Measurements from ENCODE around the gene ANO2. TPM values are rescaled to one million over a fixed set of nuclear protein-coding genes. Genes with fewer than 3 reads are reported as not detected.

Gene ANO2
- total RNA-seq, 1 donor from 2014 or later: 1.7 TPM

DNA sequence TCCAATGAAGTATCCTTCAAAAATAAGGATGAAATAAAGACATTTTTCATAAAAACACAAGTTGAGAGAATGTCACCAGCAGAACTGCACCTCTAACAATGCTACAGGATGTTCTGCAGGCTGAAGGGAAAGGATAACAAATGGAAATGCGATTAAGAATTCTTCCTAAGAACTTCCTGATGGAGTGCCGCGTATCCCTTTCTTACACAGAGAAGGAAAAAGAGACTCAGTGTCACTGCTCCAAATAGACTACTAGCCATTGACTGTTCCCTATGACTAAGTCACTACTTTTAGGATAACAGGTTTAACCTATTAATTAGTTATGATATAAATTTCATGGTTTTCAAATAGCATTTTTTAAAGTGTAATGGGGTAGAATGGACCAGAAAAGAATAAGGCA lies 3.2 kb downstream of the ANO2 start:
- DNase-seq (ENCODE audit: low read depth): no peak
- no peak overlapping the region for H3K4me3 ChIP-seq (ENCODE audit: low read depth, low read length)
- TF ChIP-seq, protein P1, sequence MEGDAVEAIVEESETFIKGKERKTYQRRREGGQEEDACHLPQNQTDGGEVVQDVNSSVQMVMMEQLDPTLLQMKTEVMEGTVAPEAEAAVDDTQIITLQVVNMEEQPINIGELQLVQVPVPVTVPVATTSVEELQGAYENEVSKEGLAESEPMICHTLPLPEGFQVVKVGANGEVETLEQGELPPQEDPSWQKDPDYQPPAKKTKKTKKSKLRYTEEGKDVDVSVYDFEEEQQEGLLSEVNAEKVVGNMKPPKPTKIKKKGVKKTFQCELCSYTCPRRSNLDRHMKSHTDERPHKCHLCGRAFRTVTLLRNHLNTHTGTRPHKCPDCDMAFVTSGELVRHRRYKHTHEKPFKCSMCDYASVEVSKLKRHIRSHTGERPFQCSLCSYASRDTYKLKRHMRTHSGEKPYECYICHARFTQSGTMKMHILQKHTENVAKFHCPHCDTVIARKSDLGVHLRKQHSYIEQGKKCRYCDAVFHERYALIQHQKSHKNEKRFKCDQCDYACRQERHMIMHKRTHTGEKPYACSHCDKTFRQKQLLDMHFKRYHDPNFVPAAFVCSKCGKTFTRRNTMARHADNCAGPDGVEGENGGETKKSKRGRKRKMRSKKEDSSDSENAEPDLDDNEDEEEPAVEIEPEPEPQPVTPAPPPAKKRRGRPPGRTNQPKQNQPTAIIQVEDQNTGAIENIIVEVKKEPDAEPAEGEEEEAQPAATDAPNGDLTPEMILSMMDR (conservative IDR thresholded peaks at IDR 0.05; ENCODE audit: low read depth, low read length): no peak

DNA sequence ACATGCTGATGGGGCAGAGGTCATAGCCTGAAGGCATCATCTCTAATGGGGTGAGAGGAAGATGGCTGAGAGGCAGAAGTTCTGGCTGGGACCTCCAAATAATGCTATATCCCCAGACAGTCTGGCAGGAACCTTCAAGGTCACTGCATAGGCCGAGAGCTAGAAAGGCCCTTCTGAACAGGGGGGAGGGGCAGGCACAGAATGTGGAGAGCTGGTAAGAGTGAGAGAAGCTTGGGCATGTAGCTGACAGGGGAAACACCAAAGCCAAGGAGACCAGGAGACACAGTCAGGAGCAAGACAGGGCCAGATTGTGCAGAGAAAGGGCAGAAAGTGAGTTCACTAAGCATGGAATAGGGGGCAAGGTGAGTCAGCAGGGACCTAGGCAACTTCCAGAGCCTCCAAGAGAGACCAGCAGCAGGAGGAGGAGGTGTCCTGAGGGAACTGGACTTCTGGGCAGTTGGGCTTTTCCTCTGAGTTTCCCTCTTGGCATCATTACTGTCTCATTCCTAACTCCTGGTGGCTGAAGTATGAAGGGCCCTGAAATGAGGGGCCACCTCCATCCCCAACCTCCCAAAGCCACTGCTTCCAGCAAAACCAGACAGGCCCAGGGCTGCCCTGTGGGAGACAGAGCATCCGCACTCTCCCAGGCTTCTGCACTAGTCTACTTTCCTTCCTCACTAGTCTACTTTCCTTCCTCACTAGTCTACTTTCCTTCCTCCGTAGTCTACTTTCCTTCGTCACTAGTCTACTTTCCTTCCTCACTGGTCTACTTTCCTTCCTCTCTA lies 17.1 kb downstream of the ANO2 start:
- no peak for DNase-seq (ENCODE audit: low read depth)
- no peak overlapping the region for H3K4me3 ChIP-seq (ENCODE audit: low read depth, low read length)
- TF ChIP-seq, protein P1 (conservative IDR thresholded peaks at IDR 0.05; ENCODE audit: low read depth, low read length): no peak

DNA sequence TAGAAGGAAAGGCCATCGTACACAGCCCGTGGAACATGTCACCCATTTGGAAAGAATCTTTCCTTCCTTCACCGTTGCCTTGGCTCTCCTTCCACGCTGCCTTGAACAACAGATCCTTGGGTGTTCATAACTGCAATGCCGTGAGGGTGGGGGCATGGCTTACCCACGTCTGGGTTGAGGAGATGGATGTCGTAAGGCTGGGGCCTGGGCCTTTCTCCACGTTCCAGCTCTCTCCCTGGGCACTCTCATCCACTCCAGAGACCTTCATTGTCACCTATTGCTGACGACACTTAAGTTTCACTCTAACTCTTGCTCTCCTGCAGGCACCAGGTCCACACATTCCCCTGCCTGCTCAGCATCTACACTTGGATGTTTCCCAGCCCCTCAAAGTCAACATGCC lies 19.4 kb downstream of the ANO2 start:
- no peak overlapping the region for H3K4me3 ChIP-seq (ENCODE audit: low read depth, low read length)
- TF ChIP-seq, protein P1 (conservative IDR thresholded peaks at IDR 0.05; ENCODE audit: low read depth, low read length): no peak
- DNase-seq (ENCODE audit: low read depth): no peak

DNA sequence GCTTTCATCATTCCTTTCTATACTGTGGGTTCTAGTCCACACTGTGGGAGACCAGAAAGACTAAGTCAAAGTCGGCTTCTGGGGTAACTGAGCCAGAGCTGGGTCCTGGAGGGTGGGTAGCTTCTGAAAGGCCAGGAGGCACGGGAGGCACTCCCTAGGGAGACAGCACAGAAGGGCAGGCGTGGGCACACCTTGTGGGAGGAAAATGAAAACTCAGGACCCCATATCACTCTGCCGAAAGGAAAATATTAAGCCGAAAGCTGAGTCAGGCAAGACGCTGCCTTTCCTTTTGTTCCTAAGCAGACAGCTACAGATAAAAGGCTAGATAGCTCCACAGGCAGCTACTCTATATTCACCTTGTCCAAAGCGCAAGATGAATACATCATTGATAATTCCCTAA lies 20.7 kb downstream of the ANO2 start:
- H3K4me3 ChIP-seq (ENCODE audit: low read depth, low read length): no peak overlapping the region
- DNase-seq (ENCODE audit: low read depth): no peak
- TF ChIP-seq, protein P1 (conservative IDR thresholded peaks at IDR 0.05; ENCODE audit: low read depth, low read length): no peak

DNA sequence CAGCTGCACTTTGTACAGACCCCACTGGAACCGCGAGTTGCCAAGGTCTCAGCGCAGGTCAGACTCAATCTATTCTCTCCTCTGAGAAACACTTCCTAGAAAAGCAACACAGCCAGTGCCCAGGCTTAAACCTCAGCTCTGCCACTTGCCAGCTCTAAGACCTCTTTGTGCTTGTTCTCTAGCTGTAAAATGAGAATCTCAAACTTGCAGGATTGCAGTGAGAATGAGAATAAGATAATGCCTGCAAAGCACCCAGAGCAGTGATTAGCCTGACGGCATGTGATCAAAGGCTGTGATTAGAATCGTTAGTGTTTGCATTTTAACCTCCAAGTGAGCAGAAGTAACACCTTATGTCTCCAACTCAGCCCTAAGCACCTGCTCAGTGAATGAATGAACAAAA lies 21.3 kb downstream of the ANO2 start:
- TF ChIP-seq, protein P1 (conservative IDR thresholded peaks at IDR 0.05; ENCODE audit: low read depth, low read length): no peak

DNA sequence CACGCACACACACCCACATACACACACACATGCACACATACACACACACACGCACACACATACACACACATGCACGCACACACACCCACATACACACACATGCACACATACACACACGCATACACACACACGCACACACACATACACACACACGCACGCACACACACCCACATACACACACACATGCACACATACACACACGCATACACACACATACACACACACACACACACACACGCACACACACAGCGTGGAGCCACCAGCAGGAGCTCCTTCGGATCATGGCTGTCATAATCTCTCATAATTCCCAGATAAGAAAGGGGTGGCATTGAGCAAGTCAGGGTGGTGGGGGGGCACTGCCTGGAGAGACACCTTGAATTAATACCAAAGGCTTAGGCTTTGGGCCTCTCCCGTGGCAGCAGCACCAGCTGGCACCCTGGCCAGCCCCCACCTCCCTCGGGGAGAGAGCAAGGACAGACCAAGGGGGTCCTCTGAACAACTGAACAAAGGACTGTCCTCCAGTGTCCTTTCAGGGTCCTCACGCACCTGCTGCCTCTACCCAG lies 21.9 kb downstream of the ANO2 start:
- no peak for DNase-seq (ENCODE audit: low read depth)
- no peak overlapping the region for H3K4me3 ChIP-seq (ENCODE audit: low read depth, low read length)
- TF ChIP-seq, protein P1 (conservative IDR thresholded peaks at IDR 0.05; ENCODE audit: low read depth, low read length): no peak

More for the DNA sequence above, 21.3 kb downstream of the ANO2 start:
- no peak overlapping the region for H3K4me3 ChIP-seq (ENCODE audit: low read depth, low read length)
- DNase-seq (ENCODE audit: low read depth): no peak

All from epithelial cell of proximal tubule (primary cell).